ENCODE measurements around the gene ICE2. TPM values are rescaled to one million over a fixed set of nuclear protein-coding genes. Genes with fewer than 3 reads are reported as not detected.

Gene ICE2
- total RNA-seq, 4 donors from 2014 or later = 14.6 to 34.9 (median 23.8) TPM

GRCh38 chr15:60479361-60480110 lies 594 bp upstream of the ICE2 start:
- peak overlapping the region; percentile 50 to 80 for H3K4me3 ChIP-seq
- TF ChIP-seq POLR2A (IDR thresholded peaks at IDR 0.05) = no peak
- no peak for TF ChIP-seq POLR2AphosphoS5 (IDR thresholded peaks at IDR 0.05)
- no peak for TF ChIP-seq EP300 (IDR thresholded peaks at IDR 0.05)
- no peak for TF ChIP-seq CTCF (IDR thresholded peaks at IDR 0.05)
- WGBS, 2 donors (ENCODE audit: low coverage in 1 of 2) = 48 to 49% methylated on average over 9 to 10 of the region's 10 CpGs
- H3K9me3 ChIP-seq = no peaks in the 10 kb centered on the region
- peaks cover 5 to 43% (median 21%) of the 10 kb centered on the region in 3 donors for H3K4me1 ChIP-seq
- peaks cover 0 to 9% of the 10 kb centered on the region in 2 donors for H3K36me3 ChIP-seq
- H3K27ac ChIP-seq = peak overlapping the region; percentile 74 to 97 (median 95)
- no peak for ATAC-seq
- no peaks in the 10 kb centered on the region for H3K27me3 ChIP-seq

- Histone ChIP-seq H3K36me3 (peaks cover 0 to 24% of the 10 kb centered on the region in 2 donors), H3K4me1 (peaks cover 5 to 44% (median 21%) of the 10 kb centered on the region in 3 donors), H3K27me3 (no peaks in the 10 kb centered on the region), H3K9me3 (no peaks in the 10 kb centered on the region), H3K27ac (peak overlapping the region; percentile 74 to 97 (median 95)), H3K4me3 (peak overlapping the region; percentile 50 to 80)
- no peak for ATAC-seq
- TF ChIP-seq POLR2AphosphoS5 (IDR thresholded peaks at IDR 0.05) (no peak), EP300 (IDR thresholded peaks at IDR 0.05) (no peak), CTCF (IDR thresholded peaks at IDR 0.05) (no peak), POLR2A (IDR thresholded peaks at IDR 0.05) (no peak)
- WGBS, 2 donors (ENCODE audit: low coverage in 1 of 2) = 6% methylated on average over 8 to 9 of the region's 9 CpGs
Observed at GRCh38 chr15:60477916-60478565, 901 bp downstream of the ICE2 start.

- Histone ChIP-seq H3K4me3 (no peak overlapping the region), H3K36me3 (peaks cover 0 to 32% of the 10 kb centered on the region in 2 donors), H3K9me3 (no peaks in the 10 kb centered on the region), H3K27ac (no peak overlapping the region), H3K4me1 (peaks cover 5 to 44% (median 21%) of the 10 kb centered on the region in 3 donors), H3K27me3 (no peaks in the 10 kb centered on the region)
- ATAC-seq = no peak
- 60 to 70% methylated on average over 1 of the region's 1 CpG for WGBS, 2 donors (ENCODE audit: low coverage in 1 of 2)
- TF ChIP-seq CTCF (IDR thresholded peaks at IDR 0.05) = no peak
- TF ChIP-seq EP300 (IDR thresholded peaks at IDR 0.05) = no peak
- TF ChIP-seq POLR2A (IDR thresholded peaks at IDR 0.05) = no peak
- no peak for TF ChIP-seq POLR2AphosphoS5 (IDR thresholded peaks at IDR 0.05)
Observed at GRCh38 chr15:60477164-60477563, 1.8 kb downstream of the ICE2 start.

DNA sequence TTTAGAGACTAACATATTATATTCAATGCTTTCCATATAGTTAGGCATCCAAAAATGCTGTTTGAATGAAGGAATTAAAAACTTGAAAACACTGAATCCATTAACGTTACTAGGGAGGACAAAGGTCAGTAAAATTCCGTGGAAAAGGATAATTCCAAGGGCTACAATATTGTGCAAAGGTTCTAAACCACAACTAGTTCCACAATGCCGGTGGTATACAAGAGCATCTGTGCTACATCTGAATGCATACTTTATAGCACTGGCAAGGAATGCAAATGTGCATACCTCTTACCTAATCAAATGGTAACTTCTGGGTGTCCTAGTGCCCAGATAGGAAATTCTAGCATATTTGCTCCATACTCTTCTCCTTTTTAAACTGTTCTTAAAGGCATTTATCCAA lies 2.2 kb downstream of the ICE2 start:
- Histone ChIP-seq H3K27me3 (no peaks in the 10 kb centered on the region), H3K36me3 (peaks cover 0 to 32% of the 10 kb centered on the region in 2 donors), H3K4me1 (peaks cover 5 to 44% (median 21%) of the 10 kb centered on the region in 3 donors), H3K27ac (no peak overlapping the region), H3K9me3 (no peaks in the 10 kb centered on the region), H3K4me3 (no peak overlapping the region)
- TF ChIP-seq EP300 (IDR thresholded peaks at IDR 0.05) = no peak
- TF ChIP-seq CTCF (IDR thresholded peaks at IDR 0.05) = no peak
- TF ChIP-seq POLR2AphosphoS5 (IDR thresholded peaks at IDR 0.05) = no peak
- no peak for ATAC-seq
- WGBS, 2 donors (ENCODE audit: low coverage in 1 of 2) = 55 to 80% methylated on average over 3 of the region's 3 CpGs
